ENCODE measurements around the gene GRIN1. TPM values are rescaled to one million over a fixed set of nuclear protein-coding genes. Genes with fewer than 3 reads are reported as not detected.

The GRIN1 gene
- total and polyA plus RNA-seq, 10 of the 15 experiments (the other 5 are each of a cell fraction or from before 2014, with no cell fraction given), result 0.05 to 0.10 (median 0.06) TPM; not detected in 6

- TF ChIP-seq SMC3 (IDR thresholded peaks at IDR 0.05; ENCODE audit: borderline replicate concordance, low read length) (no peak), SREBF1 (IDR thresholded peaks at IDR 0.05; ENCODE audit: low read length) (no peak), MXI1 (IDR thresholded peaks at IDR 0.05; ENCODE audit: low read depth, low read length) (peak; percentile 60), IRF4 (IDR thresholded peaks at IDR 0.05; ENCODE audit: low read depth, low read length) (no peak), POLR2AphosphoS5 (IDR thresholded peaks at IDR 0.05; ENCODE audit: low read length) (no peak), STAT3 (IDR thresholded peaks at IDR 0.05; ENCODE audit: low read depth, low read length) (no peak), E2F8 (IDR thresholded peaks at IDR 0.05; ENCODE audit: low read depth, partially characterized antibody) (no peak), CREM (IDR thresholded peaks at IDR 0.05; ENCODE audit: low read depth) (no peak), IKZF1 (conservative IDR thresholded peaks at IDR 0.05) (peak; percentile 57), LARP7 (IDR thresholded peaks at IDR 0.05) (peak; percentile 79; the same call in 1 of the 2 replicates), SRF (IDR thresholded peaks at IDR 0.05; ENCODE audit: low read depth in 2 of 2, low read length in 2 of 2) (no peak), SMAD5 (IDR thresholded peaks at IDR 0.05; ENCODE audit: low read depth) (no peak), CBX5 (IDR thresholded peaks at IDR 0.05; ENCODE audit: low read depth) (no peak)
- TF ChIP-seq, protein P1, sequence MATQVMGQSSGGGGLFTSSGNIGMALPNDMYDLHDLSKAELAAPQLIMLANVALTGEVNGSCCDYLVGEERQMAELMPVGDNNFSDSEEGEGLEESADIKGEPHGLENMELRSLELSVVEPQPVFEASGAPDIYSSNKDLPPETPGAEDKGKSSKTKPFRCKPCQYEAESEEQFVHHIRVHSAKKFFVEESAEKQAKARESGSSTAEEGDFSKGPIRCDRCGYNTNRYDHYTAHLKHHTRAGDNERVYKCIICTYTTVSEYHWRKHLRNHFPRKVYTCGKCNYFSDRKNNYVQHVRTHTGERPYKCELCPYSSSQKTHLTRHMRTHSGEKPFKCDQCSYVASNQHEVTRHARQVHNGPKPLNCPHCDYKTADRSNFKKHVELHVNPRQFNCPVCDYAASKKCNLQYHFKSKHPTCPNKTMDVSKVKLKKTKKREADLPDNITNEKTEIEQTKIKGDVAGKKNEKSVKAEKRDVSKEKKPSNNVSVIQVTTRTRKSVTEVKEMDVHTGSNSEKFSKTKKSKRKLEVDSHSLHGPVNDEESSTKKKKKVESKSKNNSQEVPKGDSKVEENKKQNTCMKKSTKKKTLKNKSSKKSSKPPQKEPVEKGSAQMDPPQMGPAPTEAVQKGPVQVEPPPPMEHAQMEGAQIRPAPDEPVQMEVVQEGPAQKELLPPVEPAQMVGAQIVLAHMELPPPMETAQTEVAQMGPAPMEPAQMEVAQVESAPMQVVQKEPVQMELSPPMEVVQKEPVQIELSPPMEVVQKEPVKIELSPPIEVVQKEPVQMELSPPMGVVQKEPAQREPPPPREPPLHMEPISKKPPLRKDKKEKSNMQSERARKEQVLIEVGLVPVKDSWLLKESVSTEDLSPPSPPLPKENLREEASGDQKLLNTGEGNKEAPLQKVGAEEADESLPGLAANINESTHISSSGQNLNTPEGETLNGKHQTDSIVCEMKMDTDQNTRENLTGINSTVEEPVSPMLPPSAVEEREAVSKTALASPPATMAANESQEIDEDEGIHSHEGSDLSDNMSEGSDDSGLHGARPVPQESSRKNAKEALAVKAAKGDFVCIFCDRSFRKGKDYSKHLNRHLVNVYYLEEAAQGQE (IDR thresholded peaks at IDR 0.05; ENCODE audit: low read depth, low read length), result no peak
- TF ChIP-seq, protein P2, sequence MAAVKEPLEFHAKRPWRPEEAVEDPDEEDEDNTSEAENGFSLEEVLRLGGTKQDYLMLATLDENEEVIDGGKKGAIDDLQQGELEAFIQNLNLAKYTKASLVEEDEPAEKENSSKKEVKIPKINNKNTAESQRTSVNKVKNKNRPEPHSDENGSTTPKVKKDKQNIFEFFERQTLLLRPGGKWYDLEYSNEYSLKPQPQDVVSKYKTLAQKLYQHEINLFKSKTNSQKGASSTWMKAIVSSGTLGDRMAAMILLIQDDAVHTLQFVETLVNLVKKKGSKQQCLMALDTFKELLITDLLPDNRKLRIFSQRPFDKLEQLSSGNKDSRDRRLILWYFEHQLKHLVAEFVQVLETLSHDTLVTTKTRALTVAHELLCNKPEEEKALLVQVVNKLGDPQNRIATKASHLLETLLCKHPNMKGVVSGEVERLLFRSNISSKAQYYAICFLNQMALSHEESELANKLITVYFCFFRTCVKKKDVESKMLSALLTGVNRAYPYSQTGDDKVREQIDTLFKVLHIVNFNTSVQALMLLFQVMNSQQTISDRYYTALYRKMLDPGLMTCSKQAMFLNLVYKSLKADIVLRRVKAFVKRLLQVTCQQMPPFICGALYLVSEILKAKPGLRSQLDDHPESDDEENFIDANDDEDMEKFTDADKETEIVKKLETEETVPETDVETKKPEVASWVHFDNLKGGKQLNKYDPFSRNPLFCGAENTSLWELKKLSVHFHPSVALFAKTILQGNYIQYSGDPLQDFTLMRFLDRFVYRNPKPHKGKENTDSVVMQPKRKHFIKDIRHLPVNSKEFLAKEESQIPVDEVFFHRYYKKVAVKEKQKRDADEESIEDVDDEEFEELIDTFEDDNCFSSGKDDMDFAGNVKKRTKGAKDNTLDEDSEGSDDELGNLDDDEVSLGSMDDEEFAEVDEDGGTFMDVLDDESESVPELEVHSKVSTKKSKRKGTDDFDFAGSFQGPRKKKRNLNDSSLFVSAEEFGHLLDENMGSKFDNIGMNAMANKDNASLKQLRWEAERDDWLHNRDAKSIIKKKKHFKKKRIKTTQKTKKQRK (IDR thresholded peaks at IDR 0.05; ENCODE audit: low read depth, low read length), result no peak
- TF ChIP-seq, protein P3, sequence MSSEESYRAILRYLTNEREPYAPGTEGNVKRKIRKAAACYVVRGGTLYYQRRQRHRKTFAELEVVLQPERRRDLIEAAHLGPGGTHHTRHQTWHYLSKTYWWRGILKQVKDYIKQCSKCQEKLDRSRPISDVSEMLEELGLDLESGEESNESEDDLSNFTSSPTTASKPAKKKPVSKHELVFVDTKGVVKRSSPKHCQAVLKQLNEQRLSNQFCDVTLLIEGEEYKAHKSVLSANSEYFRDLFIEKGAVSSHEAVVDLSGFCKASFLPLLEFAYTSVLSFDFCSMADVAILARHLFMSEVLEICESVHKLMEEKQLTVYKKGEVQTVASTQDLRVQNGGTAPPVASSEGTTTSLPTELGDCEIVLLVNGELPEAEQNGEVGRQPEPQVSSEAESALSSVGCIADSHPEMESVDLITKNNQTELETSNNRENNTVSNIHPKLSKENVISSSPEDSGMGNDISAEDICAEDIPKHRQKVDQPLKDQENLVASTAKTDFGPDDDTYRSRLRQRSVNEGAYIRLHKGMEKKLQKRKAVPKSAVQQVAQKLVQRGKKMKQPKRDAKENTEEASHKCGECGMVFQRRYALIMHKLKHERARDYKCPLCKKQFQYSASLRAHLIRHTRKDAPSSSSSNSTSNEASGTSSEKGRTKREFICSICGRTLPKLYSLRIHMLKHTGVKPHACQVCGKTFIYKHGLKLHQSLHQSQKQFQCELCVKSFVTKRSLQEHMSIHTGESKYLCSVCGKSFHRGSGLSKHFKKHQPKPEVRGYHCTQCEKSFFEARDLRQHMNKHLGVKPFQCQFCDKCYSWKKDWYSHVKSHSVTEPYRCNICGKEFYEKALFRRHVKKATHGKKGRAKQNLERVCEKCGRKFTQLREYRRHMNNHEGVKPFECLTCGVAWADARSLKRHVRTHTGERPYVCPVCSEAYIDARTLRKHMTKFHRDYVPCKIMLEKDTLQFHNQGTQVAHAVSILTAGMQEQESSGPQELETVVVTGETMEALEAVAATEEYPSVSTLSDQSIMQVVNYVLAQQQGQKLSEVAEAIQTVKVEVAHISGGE (CRISPR knock-in tag; IDR thresholded peaks at IDR 0.05), result no peak
Observed at GRCh38 chr9:137168904-137169856, 30.2 kb downstream of the GRIN1 start (continued).
